SK-N-SH treated with all-trans-retinoic acid at 6 μM for 48 hours (cell line): ENCODE data around the gene MYNN.

ENCODE experiments used
- ATAC-seq: fragments of 200-7000 bp; cut with Tn5 transposase; 3 replicates; pipeline ENCODE4 v1.9.1; 2020; ENCODE audit warnings: mild to moderate bottlenecking, moderate library complexity
- ARNTL ChIP-seq: fragments of 450-650 bp; formaldehyde crosslinking; IDR thresholded peaks from 2 replicates; pipeline ENCODE4 v1.5.0; 2020; ENCODE audit warnings: low read depth, mild to moderate bottlenecking, moderate library complexity, borderline replicate concordance
- BACH2 ChIP-seq: fragments of 250-450 bp; sonication (Bioruptor Pico); IDR thresholded peaks from 2 replicates; pipeline ENCODE4 v1.9.0; 2021; ENCODE audit warnings: mild to moderate bottlenecking, borderline replicate concordance
- CSDC2 ChIP-seq: fragments of 250-450 bp; sonication (Bioruptor Pico); IDR thresholded peaks from 2 replicates; pipeline ENCODE4 v1.5.0; 2020; ENCODE audit warnings: mild to moderate bottlenecking, moderate library complexity
- ESRRG ChIP-seq: fragments of 250-450 bp; sonication (Bioruptor Pico); IDR thresholded peaks from 2 replicates; pipeline ENCODE4 v1.6.1; 2021; ENCODE audit warnings: mild to moderate bottlenecking
- GLIS3 ChIP-seq: fragments of 250-450 bp; sonication (Bioruptor Pico); IDR thresholded peaks from 2 replicates; pipeline ENCODE4 v1.5.0; 2020; ENCODE audit warnings: mild to moderate bottlenecking, moderate library complexity
- ISL1 ChIP-seq: fragments of 250-450 bp; sonication (Bioruptor Pico); IDR thresholded peaks from 2 replicates; pipeline ENCODE4 v2.1.2; 2022; ENCODE audit warnings: mild to moderate bottlenecking, moderate library complexity
- PPARA ChIP-seq: fragments of 250-450 bp; sonication (Bioruptor Pico); IDR thresholded peaks from 2 replicates; pipeline ENCODE4 v1.5.0; 2020; ENCODE audit warnings: mild to moderate bottlenecking, borderline replicate concordance
- RARB ChIP-seq: fragments of 250-450 bp; sonication (Bioruptor Pico); IDR thresholded peaks from 2 replicates; pipeline ENCODE4 v1.8.0; 2021; ENCODE audit warnings: mild to moderate bottlenecking, moderate library complexity
- SNAI2 ChIP-seq: fragments of 250-450 bp; sonication (Bioruptor Pico); IDR thresholded peaks from 2 replicates; pipeline ENCODE4 v1.5.0; 2020; ENCODE audit warnings: mild to moderate bottlenecking, moderate library complexity
- TCF4 ChIP-seq: fragments of 250-450 bp; sonication (Bioruptor Pico); IDR thresholded peaks from 2 replicates; pipeline ENCODE4 v1.8.0; 2021; ENCODE audit warnings: mild to moderate bottlenecking, moderate library complexity, borderline replicate concordance
- ZC3H10 ChIP-seq: fragments of 250-450 bp; sonication (Bioruptor Pico); IDR thresholded peaks from 2 replicates; pipeline ENCODE4 v1.5.1; 2021; ENCODE audit warnings: mild to moderate bottlenecking, moderate library complexity
- ZFP3 ChIP-seq: fragments of 250-450 bp; sonication (Bioruptor Pico); IDR thresholded peaks from 2 replicates; pipeline ENCODE4 v1.5.0; 2020; ENCODE audit warnings: mild to moderate bottlenecking, moderate library complexity
- ZNF565 ChIP-seq: fragments of 450-650 bp; formaldehyde crosslinking; conservative IDR thresholded peaks from 2 replicates; pipeline ENCODE4 v1.5.0; 2020; ENCODE audit warnings: low read depth, mild to moderate bottlenecking, moderate library complexity
- ZNF70 ChIP-seq: fragments of 450-650 bp; formaldehyde crosslinking; IDR thresholded peaks from 2 replicates; pipeline ENCODE4 v1.5.0; 2020; ENCODE audit warnings: mild to moderate bottlenecking, moderate library complexity
- ZNF8 ChIP-seq: fragments of 450-650 bp; formaldehyde crosslinking; IDR thresholded peaks from 2 replicates; pipeline ENCODE4 v1.5.0; 2020; ENCODE audit warnings: mild to moderate bottlenecking, moderate library complexity
- TF ChIP-seq, protein P1 (sequence below): fragments of 250-450 bp; sonication (Bioruptor Pico); IDR thresholded peaks from 2 replicates; pipeline ENCODE4 v1.5.1; 2021; ENCODE audit warnings: mild to moderate bottlenecking, moderate library complexity
- TF ChIP-seq, protein P2 (sequence below): fragments of 250-450 bp; sonication (Bioruptor Pico); IDR thresholded peaks from 2 replicates; pipeline ENCODE4 v1.5.0; 2020; ENCODE audit warnings: mild to moderate bottlenecking, moderate library complexity
- TF ChIP-seq, protein P3 (sequence below): fragments of 250-450 bp; sonication (Bioruptor Pico); IDR thresholded peaks from 2 replicates; pipeline ENCODE4 v1.8.0; 2021; ENCODE audit warnings: low read depth, mild to moderate bottlenecking, moderate library complexity, borderline replicate concordance
- TF ChIP-seq, protein P4 (sequence below): fragments of 250-450 bp; sonication (Bioruptor Pico); IDR thresholded peaks from 2 replicates; pipeline ENCODE4 v1.8.0; 2020; ENCODE audit warnings: mild to moderate bottlenecking, moderate library complexity, borderline replicate concordance

MYNN gene

DNA sequence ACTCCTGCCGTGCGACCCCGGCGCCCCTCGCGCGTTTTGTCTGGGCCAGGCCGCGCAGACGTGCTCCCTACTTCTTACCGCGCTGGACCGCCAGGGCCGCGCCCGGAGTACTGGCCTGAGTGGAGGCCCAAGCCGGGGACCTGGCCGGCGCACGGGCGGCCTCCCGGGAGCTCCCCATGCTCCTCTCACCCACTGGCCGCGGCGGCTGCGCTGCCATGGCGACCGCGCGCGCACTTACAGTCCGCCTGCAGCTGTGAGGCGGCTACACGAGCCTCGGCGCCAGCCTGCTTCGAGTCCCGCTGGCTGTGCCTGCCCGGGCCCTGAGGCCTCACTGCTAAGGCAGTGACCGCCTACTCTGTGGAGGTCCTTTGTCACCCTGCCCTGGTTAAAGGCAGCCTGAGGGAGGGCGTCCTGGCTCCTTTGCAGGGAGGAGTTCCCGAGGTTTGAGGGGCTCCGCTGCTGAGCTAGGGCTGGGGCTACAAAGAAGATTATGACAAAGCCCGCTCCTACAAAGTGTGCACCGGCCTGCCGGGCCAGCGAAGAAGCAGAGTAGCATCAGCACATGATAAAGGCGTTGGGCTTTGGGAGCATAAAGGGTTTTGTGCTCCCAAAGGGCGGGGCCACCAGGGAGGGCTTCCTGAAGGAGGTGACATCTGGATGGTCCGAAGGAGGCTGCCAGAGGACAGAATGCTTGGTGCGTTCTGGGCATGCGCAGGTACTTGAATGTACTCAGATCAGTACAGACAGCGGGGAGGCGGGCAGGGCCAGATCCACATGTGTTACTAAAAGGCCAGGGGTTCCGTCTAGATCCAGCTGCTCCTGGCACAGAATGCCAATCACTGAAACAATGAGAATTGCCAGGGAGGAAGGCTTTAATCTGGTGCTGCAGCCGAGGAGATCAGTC is 39.4 kb downstream of the MYNN start, which contains the start of the genes LRRC34 and LRRIQ4:
Gene LRRC34, minus strand, starts transcription at position 573 of the 904 bp plus-strand sequence. Its CDS starts 356 bp downstream, at position 217.
Gene LRRIQ4, plus strand, starts transcription at position 539 of the 904 bp plus-strand sequence. CDS start 9,052 bp downstream, outside the sequence.
- peak; percentile 72; the same call in 1 of the 2 replicates for TF ChIP-seq ZNF70 (CRISPR knock-in tag)
- no peak for TF ChIP-seq SNAI2 (CRISPR knock-in tag)
- TF ChIP-seq ZNF8 (CRISPR knock-in tag), result no peak
- peak; percentile 72; the same call in 1 of the 2 replicates for TF ChIP-seq GLIS3 (CRISPR knock-in tag)
- no peak for TF ChIP-seq ESRRG (CRISPR knock-in tag)
- no peak for TF ChIP-seq ZFP3 (CRISPR knock-in tag)
- peak; percentile 94 for ATAC-seq

DNA sequence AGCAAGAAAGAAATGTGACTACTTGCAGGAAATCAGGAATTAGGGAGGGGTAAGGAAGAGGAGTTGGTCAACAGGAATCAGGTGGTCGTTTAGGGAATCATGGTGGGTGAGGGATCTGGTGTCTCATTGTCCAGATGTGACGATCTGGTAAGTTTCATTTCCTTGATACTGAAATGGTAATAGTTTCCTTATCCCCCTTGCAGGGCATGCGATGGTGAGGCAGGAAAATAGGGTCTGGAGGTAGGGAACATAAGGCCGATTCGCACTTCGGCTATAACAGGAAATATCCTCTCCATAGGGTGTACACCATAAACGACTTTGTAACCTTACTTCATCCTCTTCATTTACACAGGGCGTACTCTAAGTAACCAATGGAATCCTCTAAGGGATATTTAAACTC is 40.1 kb downstream of the MYNN start:
- no peak for TF ChIP-seq ESRRG (CRISPR knock-in tag)
- no peak for TF ChIP-seq TCF4
- no peak for TF ChIP-seq ZNF565 (CRISPR knock-in tag)
- no peak for TF ChIP-seq PPARA (CRISPR knock-in tag)
- TF ChIP-seq, protein P1, sequence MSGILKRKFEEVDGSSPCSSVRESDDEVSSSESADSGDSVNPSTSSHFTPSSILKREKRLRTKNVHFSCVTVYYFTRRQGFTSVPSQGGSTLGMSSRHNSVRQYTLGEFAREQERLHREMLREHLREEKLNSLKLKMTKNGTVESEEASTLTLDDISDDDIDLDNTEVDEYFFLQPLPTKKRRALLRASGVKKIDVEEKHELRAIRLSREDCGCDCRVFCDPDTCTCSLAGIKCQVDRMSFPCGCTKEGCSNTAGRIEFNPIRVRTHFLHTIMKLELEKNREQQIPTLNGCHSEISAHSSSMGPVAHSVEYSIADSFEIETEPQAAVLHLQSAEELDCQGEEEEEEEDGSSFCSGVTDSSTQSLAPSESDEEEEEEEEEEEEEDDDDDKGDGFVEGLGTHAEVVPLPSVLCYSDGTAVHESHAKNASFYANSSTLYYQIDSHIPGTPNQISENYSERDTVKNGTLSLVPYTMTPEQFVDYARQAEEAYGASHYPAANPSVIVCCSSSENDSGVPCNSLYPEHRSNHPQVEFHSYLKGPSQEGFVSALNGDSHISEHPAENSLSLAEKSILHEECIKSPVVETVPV (CRISPR knock-in tag), result no peak
- TF ChIP-seq, protein P2, sequence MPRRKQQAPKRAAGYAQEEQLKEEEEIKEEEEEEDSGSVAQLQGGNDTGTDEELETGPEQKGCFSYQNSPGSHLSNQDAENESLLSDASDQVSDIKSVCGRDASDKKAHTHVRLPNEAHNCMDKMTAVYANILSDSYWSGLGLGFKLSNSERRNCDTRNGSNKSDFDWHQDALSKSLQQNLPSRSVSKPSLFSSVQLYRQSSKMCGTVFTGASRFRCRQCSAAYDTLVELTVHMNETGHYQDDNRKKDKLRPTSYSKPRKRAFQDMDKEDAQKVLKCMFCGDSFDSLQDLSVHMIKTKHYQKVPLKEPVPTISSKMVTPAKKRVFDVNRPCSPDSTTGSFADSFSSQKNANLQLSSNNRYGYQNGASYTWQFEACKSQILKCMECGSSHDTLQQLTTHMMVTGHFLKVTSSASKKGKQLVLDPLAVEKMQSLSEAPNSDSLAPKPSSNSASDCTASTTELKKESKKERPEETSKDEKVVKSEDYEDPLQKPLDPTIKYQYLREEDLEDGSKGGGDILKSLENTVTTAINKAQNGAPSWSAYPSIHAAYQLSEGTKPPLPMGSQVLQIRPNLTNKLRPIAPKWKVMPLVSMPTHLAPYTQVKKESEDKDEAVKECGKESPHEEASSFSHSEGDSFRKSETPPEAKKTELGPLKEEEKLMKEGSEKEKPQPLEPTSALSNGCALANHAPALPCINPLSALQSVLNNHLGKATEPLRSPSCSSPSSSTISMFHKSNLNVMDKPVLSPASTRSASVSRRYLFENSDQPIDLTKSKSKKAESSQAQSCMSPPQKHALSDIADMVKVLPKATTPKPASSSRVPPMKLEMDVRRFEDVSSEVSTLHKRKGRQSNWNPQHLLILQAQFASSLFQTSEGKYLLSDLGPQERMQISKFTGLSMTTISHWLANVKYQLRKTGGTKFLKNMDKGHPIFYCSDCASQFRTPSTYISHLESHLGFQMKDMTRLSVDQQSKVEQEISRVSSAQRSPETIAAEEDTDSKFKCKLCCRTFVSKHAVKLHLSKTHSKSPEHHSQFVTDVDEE (CRISPR knock-in tag), result no peak
- TF ChIP-seq, protein P3, sequence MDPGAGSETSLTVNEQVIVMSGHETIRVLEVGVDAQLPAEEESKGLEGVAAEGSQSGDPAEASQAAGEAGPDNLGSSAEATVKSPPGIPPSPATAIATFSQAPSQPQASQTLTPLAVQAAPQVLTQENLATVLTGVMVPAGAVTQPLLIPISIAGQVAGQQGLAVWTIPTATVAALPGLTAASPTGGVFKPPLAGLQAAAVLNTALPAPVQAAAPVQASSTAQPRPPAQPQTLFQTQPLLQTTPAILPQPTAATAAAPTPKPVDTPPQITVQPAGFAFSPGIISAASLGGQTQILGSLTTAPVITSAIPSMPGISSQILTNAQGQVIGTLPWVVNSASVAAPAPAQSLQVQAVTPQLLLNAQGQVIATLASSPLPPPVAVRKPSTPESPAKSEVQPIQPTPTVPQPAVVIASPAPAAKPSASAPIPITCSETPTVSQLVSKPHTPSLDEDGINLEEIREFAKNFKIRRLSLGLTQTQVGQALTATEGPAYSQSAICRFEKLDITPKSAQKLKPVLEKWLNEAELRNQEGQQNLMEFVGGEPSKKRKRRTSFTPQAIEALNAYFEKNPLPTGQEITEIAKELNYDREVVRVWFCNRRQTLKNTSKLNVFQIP (CRISPR knock-in tag), result no peak
- TF ChIP-seq RARB (CRISPR knock-in tag), result no peak
- TF ChIP-seq ARNTL (CRISPR knock-in tag), result no peak
- TF ChIP-seq ZNF8 (CRISPR knock-in tag), result no peak
- TF ChIP-seq ISL1 (CRISPR knock-in tag), result no peak
- TF ChIP-seq SNAI2 (CRISPR knock-in tag), result no peak
- no peak for TF ChIP-seq BACH2 (CRISPR knock-in tag)
- no peak for TF ChIP-seq ZNF70 (CRISPR knock-in tag)
- TF ChIP-seq ZC3H10, result no peak
- no peak for TF ChIP-seq CSDC2 (CRISPR knock-in tag)
- ATAC-seq, result no peak

DNA sequence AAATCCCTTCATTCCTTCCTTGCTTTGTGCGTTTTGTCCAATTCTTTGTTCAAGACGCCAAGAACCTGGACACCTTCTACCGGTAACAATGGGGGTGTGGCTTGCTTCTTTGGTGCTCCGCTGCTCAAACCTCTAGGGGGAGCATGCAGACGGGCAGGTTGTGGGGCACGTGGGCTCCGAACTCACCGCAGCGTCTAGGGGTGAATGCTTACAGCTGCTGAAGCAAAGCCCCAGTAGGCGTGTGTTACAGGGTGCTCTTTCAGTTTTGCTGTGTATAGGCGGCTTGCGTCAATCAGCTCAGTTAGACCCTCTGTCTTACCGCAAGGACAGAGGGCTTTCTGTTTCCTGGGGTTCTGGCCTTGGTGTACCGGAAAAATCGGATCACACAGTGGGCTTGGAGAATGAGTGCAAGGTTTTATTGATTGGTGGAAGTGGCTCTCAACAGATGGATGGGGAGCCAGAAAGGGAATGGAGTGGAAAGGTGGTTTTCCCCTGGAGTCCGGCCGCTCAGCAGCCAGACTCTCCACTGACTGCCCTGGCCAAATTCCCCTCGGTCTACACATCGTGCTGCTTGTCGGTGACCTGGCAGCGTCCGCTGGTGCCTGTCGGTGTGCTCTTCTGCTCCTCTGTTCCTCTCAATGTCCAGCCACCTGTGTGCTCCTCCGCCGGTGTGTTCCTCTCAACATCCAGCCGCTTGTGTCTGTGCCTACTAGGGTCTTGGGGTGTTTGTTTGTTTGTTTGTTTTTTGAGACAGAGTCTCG is 40.7 kb downstream of the MYNN start:
- no peak for TF ChIP-seq TCF4
- no peak for TF ChIP-seq ZC3H10
- no peak for ATAC-seq

DNA sequence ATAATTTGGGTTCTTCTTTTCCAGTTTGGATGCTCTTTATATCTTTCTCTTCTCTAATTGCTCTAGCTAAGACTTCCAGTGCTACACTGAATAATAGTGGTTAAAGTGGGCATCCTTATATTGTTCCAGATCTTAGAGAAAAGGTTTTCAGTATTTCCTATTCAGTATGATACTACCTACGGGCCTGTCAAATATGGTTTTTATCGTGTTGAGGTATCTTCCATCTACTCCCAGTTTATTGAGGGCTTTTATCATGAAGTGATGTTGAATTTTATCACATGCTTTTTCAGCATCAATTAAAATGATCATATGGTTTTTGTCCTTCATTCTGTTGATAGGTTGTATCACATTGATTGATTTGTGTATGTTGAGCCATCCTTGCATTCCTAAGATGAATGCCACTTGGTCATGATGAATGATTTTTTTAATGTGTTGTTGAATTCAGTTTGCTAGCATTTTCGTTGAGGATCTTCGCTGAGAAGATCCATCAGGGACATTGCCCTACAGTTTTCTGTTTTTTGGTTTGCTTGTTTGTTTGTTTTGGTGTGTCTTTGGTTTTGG is 42.5 kb downstream of the MYNN start:
- no peak for ATAC-seq
- TF ChIP-seq ZNF8 (CRISPR knock-in tag) (no peak), ZNF70 (CRISPR knock-in tag) (no peak), ZC3H10 (no peak), RARB (CRISPR knock-in tag) (no peak), SNAI2 (CRISPR knock-in tag) (no peak)
- TF ChIP-seq, protein P1 (CRISPR knock-in tag), result no peak
- TF ChIP-seq, protein P2 (CRISPR knock-in tag), result no peak
- TF ChIP-seq, protein P4, sequence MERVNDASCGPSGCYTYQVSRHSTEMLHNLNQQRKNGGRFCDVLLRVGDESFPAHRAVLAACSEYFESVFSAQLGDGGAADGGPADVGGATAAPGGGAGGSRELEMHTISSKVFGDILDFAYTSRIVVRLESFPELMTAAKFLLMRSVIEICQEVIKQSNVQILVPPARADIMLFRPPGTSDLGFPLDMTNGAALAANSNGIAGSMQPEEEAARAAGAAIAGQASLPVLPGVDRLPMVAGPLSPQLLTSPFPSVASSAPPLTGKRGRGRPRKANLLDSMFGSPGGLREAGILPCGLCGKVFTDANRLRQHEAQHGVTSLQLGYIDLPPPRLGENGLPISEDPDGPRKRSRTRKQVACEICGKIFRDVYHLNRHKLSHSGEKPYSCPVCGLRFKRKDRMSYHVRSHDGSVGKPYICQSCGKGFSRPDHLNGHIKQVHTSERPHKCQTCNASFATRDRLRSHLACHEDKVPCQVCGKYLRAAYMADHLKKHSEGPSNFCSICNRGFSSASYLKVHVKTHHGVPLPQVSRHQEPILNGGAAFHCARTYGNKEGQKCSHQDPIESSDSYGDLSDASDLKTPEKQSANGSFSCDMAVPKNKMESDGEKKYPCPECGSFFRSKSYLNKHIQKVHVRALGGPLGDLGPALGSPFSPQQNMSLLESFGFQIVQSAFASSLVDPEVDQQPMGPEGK (CRISPR knock-in tag), result no peak
